AG09319 (cell line): Measurements from ENCODE around the gene KLF3.

ENCODE experiments used
- DNase-seq: peaks from one replicate; pipeline ENCODE4 v3.0.0-alpha.2; 2010; ENCODE audit warnings: low read depth; ENCODE audit errors: extremely low read depth
- TF ChIP-seq, protein P1 (sequence below): IDR thresholded peaks from 2 replicates; pipeline ENCODE4 v1.5.1; 2011; ENCODE audit warnings: low read depth, mild to moderate bottlenecking, inconsistent platforms, low read length, moderate library complexity

KLF3 gene

DNA sequence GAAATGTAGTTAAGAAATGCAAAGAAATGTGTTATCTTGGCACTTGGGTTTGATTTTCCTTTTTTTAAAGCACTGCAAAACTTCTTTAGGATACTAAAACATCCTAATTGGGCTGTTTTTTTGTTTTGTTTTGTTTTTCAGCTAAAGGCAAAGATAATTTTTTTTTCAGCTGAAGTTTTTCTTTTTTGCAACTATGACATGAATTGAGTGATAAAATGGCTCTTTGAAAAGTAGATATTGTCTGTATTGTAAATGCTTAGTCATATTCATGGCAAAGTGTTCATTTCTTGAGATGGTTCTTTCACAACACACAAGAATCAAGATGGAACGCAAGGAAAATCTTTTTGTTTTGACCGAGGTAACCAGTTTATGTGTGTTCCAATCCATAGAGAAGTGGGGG, 35.1 kb downstream of the KLF3 start:
- no peak for DNase-seq
- TF ChIP-seq, protein P1, sequence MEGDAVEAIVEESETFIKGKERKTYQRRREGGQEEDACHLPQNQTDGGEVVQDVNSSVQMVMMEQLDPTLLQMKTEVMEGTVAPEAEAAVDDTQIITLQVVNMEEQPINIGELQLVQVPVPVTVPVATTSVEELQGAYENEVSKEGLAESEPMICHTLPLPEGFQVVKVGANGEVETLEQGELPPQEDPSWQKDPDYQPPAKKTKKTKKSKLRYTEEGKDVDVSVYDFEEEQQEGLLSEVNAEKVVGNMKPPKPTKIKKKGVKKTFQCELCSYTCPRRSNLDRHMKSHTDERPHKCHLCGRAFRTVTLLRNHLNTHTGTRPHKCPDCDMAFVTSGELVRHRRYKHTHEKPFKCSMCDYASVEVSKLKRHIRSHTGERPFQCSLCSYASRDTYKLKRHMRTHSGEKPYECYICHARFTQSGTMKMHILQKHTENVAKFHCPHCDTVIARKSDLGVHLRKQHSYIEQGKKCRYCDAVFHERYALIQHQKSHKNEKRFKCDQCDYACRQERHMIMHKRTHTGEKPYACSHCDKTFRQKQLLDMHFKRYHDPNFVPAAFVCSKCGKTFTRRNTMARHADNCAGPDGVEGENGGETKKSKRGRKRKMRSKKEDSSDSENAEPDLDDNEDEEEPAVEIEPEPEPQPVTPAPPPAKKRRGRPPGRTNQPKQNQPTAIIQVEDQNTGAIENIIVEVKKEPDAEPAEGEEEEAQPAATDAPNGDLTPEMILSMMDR: no peak

DNA sequence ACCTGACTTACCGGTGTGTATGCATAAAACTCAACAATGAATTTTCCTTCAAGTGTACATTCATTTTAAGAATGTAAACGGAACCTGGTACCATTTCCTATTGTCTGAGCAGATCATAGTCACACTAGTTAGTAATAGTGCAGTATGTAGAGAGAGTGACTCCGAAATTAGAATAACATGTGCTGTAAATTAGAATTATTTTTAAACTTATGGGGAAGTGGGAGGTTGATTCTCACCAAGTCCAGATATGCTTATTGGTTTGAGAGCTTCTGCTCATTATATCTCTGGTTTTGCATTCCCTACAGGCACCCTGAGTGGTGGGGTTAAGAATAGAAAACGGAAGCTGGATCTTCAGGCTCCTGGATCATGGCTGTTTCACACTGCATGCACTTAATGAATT, 39.6 kb downstream of the KLF3 start:
- no peak for DNase-seq
- TF ChIP-seq, protein P1: no peak

DNA sequence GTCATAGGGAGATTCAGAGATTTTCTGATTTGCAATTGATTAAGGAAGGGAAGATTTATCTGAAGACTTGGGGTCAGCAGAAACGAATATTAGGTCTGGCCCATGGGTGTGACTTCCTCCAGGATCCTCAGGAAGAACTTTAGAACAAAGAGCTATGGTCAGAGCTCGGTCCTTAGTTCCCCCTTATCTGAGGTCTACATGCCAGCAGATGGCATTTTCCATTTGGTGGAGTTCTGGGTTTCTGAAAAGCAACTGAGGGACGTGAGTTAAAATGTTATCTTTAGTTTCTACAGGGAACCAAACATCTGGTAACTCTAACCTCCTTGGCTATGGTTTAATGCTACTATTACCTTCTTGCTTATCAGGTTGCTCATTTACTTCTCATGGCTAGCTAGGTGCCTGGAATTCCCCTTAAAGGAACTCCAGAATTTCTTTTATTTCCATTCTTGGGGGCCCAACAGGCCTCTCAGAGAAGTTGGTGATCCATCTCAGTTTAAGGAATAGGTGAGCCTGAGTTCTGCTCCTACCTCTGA, 40.7 kb downstream of the KLF3 start:
- no peak for DNase-seq
- TF ChIP-seq, protein P1: no peak

DNA sequence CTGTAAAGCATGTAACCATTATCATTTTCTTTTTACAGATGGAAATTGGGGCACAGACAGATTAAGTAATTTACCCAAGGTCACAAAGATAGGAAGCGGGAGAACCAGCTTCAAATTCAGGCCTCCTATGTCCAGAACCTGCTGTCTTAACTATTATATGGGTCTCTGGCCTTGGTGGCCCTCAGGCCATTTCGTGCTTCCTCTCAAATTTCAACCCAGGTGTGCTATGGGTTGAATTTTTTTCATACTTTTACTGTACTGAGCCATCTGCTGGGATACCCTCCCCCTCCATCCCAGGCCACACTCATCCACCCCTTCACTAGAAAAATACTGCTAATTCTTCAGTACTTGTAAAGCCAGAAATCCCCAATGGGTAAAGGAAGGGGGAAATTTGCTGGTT, 42.3 kb downstream of the KLF3 start:
- TF ChIP-seq, protein P1: no peak

DNA sequence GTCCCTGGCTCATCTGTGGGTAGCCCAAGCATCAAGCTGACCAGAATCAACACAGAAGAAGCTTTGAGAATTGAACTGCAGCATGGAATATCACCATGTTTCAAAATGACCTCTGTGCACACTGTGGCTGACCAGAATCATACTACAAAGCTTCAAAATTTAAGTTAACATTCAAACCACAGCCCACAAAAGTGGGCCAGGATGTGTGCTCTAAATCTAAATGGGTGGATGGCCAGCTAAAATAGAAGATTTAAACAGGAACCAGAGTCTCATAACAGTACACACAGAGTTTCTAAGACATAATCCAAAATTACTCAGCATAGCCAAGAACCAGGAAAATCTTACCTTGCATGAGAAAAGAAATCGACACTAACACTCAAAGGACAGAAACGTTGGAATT, 46.1 kb downstream of the KLF3 start:
- TF ChIP-seq, protein P1: no peak

More for the DNA sequence above, 42.3 kb downstream of the KLF3 start:
- DNase-seq: no peak

DNA sequence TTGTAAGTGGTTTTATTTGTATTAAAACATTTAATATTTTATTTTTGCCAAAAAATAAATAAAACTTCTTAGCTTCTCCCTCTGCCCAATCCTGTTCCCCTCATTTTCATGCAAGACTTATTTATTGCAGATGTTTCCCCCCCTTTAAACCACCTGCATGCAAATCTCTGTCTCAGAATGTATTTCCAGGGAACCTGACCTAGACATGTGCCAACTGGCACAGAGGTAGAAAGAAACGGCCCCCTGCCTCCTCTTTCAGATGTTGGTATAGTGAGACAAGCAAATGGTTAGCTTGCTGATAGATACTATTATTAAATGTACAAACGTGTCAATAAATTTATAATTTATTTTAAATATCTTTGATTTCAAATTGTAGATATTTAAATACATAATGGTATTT, 47.1 kb downstream of the KLF3 start:
- DNase-seq: no peak
- TF ChIP-seq, protein P1: no peak

More for the DNA sequence above, 46.1 kb downstream of the KLF3 start:
- DNase-seq: no peak

DNA sequence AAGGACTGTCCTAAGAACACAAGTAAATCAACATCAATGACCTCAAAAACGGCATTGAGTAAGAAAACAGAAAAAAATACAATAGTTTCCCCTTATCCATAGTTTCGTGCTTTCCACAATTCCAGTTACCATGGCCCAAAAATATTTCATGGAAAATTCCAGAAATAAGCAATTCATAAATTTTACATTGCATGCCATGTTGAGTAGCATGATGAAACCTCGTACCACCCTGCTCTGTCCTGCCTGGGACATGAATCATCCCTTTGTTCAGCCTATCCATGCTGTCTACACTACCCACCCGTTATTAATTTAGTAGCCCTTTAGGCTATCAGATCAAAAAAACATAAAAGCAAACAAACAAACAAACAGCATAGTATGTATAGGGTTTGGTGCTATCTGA, 51.1 kb downstream of the KLF3 start:
- no peak for DNase-seq
- TF ChIP-seq, protein P1: no peak
